Keratinocyte (primary cell): ENCODE results near the gene OVAAL. TPM values are rescaled to one million over a fixed set of nuclear protein-coding genes. Genes with fewer than 3 reads are reported as not detected.

Source experiments
- DNase-seq: peaks from one replicate; pipeline ENCODE4 v3.0.0-alpha.2; 2011; ENCODE audit warnings: low read depth, missing footprints, low spot score
- FAIRE-seq: peaks from 2 replicates; lab custom pipeline; 2011; peaks lifted over from hg19 to GRCh38; lab: Jason Lieb, UNC
- H2AFZ ChIP-seq: 2 replicates; pipeline ENCODE4 v1.6.0; 2012; ENCODE audit warnings: low read length, control low read depth, inconsistent platforms; ENCODE audit not compliant: control insufficient read depth
- H3K27ac ChIP-seq: 2 replicates; pipeline ENCODE4 v1.5.1; 2011; ENCODE audit warnings: low read length; ENCODE audit not compliant: control insufficient read depth, insufficient read depth
- H3K27me3 ChIP-seq: 3 replicates; pipeline ENCODE4 v1.6.0; 2011; ENCODE audit warnings: low read length; ENCODE audit not compliant: control insufficient read depth, insufficient read depth; ENCODE audit errors: extremely low read depth
- H3K36me3 ChIP-seq, 2 experiments: 2 replicates in 1 of 2; 3 replicates in 1 of 2; pipeline ENCODE4 v1.5.1; 2011; ENCODE audit warnings: low read length in 2 of 2, mild to moderate bottlenecking in 1 of 2; ENCODE audit not compliant: control insufficient read depth in 2 of 2, insufficient read depth in 2 of 2; ENCODE audit errors: extremely low read depth in 1 of 2
- H3K4me1 ChIP-seq: 3 replicates; pipeline ENCODE4 v1.5.1; 2011; ENCODE audit warnings: low read length; ENCODE audit not compliant: control insufficient read depth, insufficient read depth; ENCODE audit errors: extremely low read depth
- H3K4me2 ChIP-seq: 3 replicates; pipeline ENCODE4 v1.6.0; 2011; ENCODE audit warnings: low read depth, low read length; ENCODE audit not compliant: control insufficient read depth, insufficient read depth; ENCODE audit errors: extremely low read depth
- H3K4me3 ChIP-seq, 3 experiments: fragments of 200-600 bp in 1 of 3; sonication (generic) in 1 of 3; 2 replicates in 2 of 3; 3 replicates in 1 of 3; pipeline ENCODE4 v1.5.1; 2011 to 2016; ENCODE audit warnings: low read length in 3 of 3, mild to moderate bottlenecking in 3 of 3, control low read depth in 2 of 3, inconsistent platforms in 1 of 3, low read depth in 1 of 3, mixed read lengths in 1 of 3, mixed run types in 1 of 3, moderate library complexity in 1 of 3; ENCODE audit not compliant: control insufficient read depth in 2 of 3, insufficient read depth in 2 of 3; ENCODE audit errors: extremely low read depth in 1 of 3
- H3K79me2 ChIP-seq: 2 replicates; pipeline ENCODE4 v1.6.0; 2012; ENCODE audit warnings: low read length; ENCODE audit not compliant: control insufficient read depth, insufficient read depth
- H3K9ac ChIP-seq: 3 replicates; pipeline ENCODE4 v1.6.0; 2011; ENCODE audit warnings: low read length; ENCODE audit not compliant: control insufficient read depth, insufficient read depth; ENCODE audit errors: extremely low read depth
- H3K9me1 ChIP-seq: 3 replicates; pipeline ENCODE4 v1.6.0; 2011; ENCODE audit warnings: low read length; ENCODE audit not compliant: control insufficient read depth, insufficient read depth; ENCODE audit errors: extremely low read depth
- H3K9me3 ChIP-seq: 2 replicates; pipeline ENCODE4 v1.5.1; 2012; ENCODE audit warnings: low read depth, low read length; ENCODE audit not compliant: control insufficient read depth
- H4K20me1 ChIP-seq: 3 replicates; pipeline ENCODE4 v1.6.0; 2011; ENCODE audit warnings: low read length; ENCODE audit not compliant: control insufficient read depth, insufficient read depth; ENCODE audit errors: extremely low read depth
- EZH2 ChIP-seq: IDR thresholded peaks from one replicate; pipeline ENCODE4 v1.6.1; 2012; ENCODE audit warnings: inconsistent platforms, mild to moderate bottlenecking, low read length, moderate library complexity
- dilution Hi-C: fragments of 300-500 bp; cut with MboI; formaldehyde crosslinking; loops from one replicate; pipeline ENCODE4 v1.7.0; 2020; ENCODE audit warnings: low sequenced_read_pairs; ENCODE audit not compliant: extremely low pct_ligation_motif_present
- polyA plus RNA-seq, 5 experiments: library from polyadenylated mRNA; depleted of rRNA in 3 of 5; stranded (reverse) in 3 of 5; stranded (forward) in 1 of 5; unstranded in 1 of 5; fragments of >200 nt; gene quantifications; 1 replicate in 1 of 5; 2 replicates in 3 of 5; 3 replicates in 1 of 5; pipeline versions ENCODE4 v1.2.1 to v1.2.3, GENCODE V29; 2011 to 2012; ENCODE audit warnings: missing spikeins in 2 of 5, low read depth in 1 of 5, low replicate concordance in 1 of 5
- TF ChIP-seq, protein P1 (sequence below), 3 experiments: IDR thresholded peaks in 1 of 3; conservative IDR thresholded peaks in 1 of 3; optimal IDR thresholded peaks in 1 of 3; 2 replicates in 2 of 3; 3 replicates in 1 of 3; pipeline versions ENCODE3 to v1.5.1; 2011; ENCODE audit warnings: low read length in 3 of 3, mild to moderate bottlenecking in 3 of 3, moderate library complexity in 2 of 3, control low read depth in 1 of 3, inconsistent platforms in 1 of 3; ENCODE audit not compliant: insufficient read depth in 2 of 3; ENCODE audit errors: extremely low read depth in 1 of 3

The OVAAL gene
- polyA plus RNA-seq, 1 donor (not counting 4 experiments of a cell fraction or from before 2014, with no cell fraction given) = not detected

DNA sequence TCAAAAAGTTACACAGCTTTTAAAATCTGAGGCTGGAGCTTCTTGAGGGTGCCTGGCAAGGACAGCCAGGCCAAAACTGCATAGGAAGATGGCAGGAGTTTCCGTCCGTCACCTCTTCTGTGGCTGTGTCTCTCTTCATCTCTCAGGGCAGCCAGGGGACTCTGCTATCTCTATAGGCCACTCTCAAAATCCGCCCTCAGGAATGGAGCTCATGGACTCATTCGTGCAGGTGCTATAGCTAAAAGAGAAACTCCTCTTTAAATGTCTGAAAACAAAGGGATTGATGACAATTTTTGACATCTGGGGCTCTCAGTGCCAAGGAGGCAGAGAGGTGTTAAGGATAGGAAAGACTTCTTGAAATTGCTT lies 27.2 kb downstream of the OVAAL start:
- dilution Hi-C loops = no loop called here
- Histone ChIP-seq H4K20me1 (no peaks in the 10 kb centered on the region), H3K79me2 (no peaks in the 10 kb centered on the region), H3K27me3 (no peaks in the 10 kb centered on the region), H2AFZ (no peak overlapping the region), H3K9ac (peak overlapping the region; percentile 18), H3K9me3 (no peaks in the 10 kb centered on the region), H3K9me1 (no peaks in the 10 kb centered on the region), H3K4me3 (peak overlapping the region in 2 of 3 experiments; percentile 2 to 11), H3K27ac (peak overlapping the region; percentile 67), H3K36me3 (no peaks in the 10 kb centered on the region), H3K4me2 (peak overlapping the region; percentile 61), H3K4me1 (peaks cover 21% of the 10 kb centered on the region)
- TF ChIP-seq, protein P1, sequence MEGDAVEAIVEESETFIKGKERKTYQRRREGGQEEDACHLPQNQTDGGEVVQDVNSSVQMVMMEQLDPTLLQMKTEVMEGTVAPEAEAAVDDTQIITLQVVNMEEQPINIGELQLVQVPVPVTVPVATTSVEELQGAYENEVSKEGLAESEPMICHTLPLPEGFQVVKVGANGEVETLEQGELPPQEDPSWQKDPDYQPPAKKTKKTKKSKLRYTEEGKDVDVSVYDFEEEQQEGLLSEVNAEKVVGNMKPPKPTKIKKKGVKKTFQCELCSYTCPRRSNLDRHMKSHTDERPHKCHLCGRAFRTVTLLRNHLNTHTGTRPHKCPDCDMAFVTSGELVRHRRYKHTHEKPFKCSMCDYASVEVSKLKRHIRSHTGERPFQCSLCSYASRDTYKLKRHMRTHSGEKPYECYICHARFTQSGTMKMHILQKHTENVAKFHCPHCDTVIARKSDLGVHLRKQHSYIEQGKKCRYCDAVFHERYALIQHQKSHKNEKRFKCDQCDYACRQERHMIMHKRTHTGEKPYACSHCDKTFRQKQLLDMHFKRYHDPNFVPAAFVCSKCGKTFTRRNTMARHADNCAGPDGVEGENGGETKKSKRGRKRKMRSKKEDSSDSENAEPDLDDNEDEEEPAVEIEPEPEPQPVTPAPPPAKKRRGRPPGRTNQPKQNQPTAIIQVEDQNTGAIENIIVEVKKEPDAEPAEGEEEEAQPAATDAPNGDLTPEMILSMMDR (optimal IDR thresholded peaks at IDR 0.05 in 1 of 3, IDR thresholded peaks at IDR 0.05 in 1 of 3, conservative IDR thresholded peaks at IDR 0.05 in 1 of 3; ENCODE audit: extremely low read depth in 1 of 3, insufficient read depth in 2 of 3, low read length in 3 of 3) = no peak
- no peak for TF ChIP-seq EZH2
- DNase-seq (no peak), FAIRE-seq (no peak)

DNA sequence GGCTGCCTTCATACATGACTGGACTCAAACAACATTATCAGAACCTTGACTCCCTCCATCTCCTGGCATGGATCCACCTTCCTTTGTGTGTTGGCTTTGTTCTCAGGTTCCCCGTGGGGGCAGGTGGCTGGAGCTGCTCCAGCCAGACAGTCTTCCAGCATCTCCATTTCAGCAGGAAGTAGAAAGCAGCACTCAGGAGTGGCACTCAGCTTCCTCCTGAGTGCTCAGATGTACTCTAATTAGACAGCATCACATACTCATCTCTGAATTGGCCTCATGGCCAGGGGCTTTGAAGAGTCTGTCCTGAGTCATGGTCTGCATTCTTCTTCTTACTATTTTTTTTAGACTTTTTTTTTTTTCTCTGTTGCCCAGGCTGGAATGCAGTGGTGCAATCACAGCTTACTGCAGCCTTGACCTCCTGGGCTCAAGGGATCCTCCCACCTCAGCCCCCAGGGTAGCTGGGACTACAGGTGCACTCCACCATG lies 27.9 kb downstream of the OVAAL start:
- no peaks in the 10 kb centered on the region for H3K9me3 ChIP-seq
- DNase-seq (peak; percentile 85), FAIRE-seq (peak; percentile 87)
- H3K4me2 ChIP-seq = peak overlapping the region; percentile 61
- H3K79me2 ChIP-seq = no peaks in the 10 kb centered on the region
- H3K9ac ChIP-seq = no peak overlapping the region
- H3K4me3 ChIP-seq = no peak overlapping the region
- no peaks in the 10 kb centered on the region for H3K36me3 ChIP-seq
- H2AFZ ChIP-seq = no peak overlapping the region
- dilution Hi-C loops = no loop called here
- H3K27ac ChIP-seq = peak overlapping the region; percentile 67
- TF ChIP-seq, protein P1 (optimal IDR thresholded peaks at IDR 0.05 in 1 of 3, IDR thresholded peaks at IDR 0.05 in 1 of 3, conservative IDR thresholded peaks at IDR 0.05 in 1 of 3; ENCODE audit: extremely low read depth in 1 of 3, insufficient read depth in 2 of 3, low read length in 3 of 3) = no peak
- no peak for TF ChIP-seq EZH2
- no peaks in the 10 kb centered on the region for H3K9me1 ChIP-seq
- H3K27me3 ChIP-seq = no peaks in the 10 kb centered on the region
- no peaks in the 10 kb centered on the region for H4K20me1 ChIP-seq
- peaks cover 21% of the 10 kb centered on the region for H3K4me1 ChIP-seq
